Measurements from ENCODE around the gene SRRM3. TPM values are rescaled to one million over a fixed set of nuclear protein-coding genes. Genes with fewer than 3 reads are reported as not detected.

Gene SRRM3
- total RNA-seq, 1 experiment from 2014 or later, result 12.7 TPM

DNA sequence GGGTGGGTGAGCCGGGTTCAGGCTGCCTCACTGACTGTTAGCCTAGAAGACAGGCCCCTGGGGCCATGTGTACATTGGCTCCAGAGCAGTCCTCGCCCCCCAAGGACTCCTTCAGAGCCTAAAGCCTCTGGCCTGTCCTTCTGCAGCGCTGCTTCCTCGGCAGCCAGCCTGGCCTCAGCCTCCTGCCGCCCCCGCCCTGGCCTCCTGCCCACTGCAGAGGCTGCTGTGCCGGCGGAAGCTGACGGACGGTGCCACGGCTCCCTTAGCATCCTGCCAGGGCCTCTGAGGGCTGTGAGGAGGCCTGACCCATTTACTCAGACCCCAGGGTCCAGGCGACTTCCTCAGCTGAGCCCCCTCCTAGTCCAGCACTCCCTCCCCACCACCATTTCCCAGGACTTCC lies 4.9 kb downstream of the SRRM3 start:
- Histone ChIP-seq H3K79me2 (ENCODE audit: insufficient read depth, low read length) (no peaks in the 10 kb centered on the region), H3K27me3 (ENCODE audit: insufficient read depth, low read length) (peaks cover 33% of the 10 kb centered on the region), H4K20me1 (ENCODE audit: insufficient read depth) (no peaks in the 10 kb centered on the region), H3K9me3 (ENCODE audit: control insufficient read depth in 1 of 2, insufficient read depth in 1 of 2, low read depth in 1 of 2, low read length in 2 of 2) (no peaks in the 10 kb centered on the region), H3K9ac (ENCODE audit: low read length) (no peak overlapping the region), H3K27ac (ENCODE audit: low read depth, low read length) (no peak overlapping the region), H3K36me3 (ENCODE audit: control insufficient read depth in 1 of 2, insufficient read depth in 2 of 2, low read length in 2 of 2) (no peaks in the 10 kb centered on the region), H3K4me3 (replicated peaks in 1 of 2; ENCODE audit: low read depth in 1 of 2, low read length in 2 of 2) (no peak overlapping the region), H2AFZ (ENCODE audit: low read depth, low read length, poor library complexity, severe bottlenecking) (no peak overlapping the region), H3K4me1 (ENCODE audit: control insufficient read depth in 1 of 2, insufficient read depth in 2 of 2, low read length in 2 of 2) (peaks cover 2 to 5% of the 10 kb centered on the region in 2 experiments; a peak in 1 of 4 replicates), H3K9me2 (ENCODE audit: insufficient read depth) (no peaks in the 10 kb centered on the region), H3K4me2 (ENCODE audit: low read length) (peak overlapping the region; percentile 3; the same call in 1 of the 2 replicates)
- no peak for ATAC-seq
- TF ChIP-seq EGR1 (IDR thresholded peaks at IDR 0.05; ENCODE audit: low read depth) (peak; percentile 47; the same call in 1 of the 2 replicates), ZFX (IDR thresholded peaks at IDR 0.05) (no peak)
- no TSS peak for BruUV-seq (replicated peaks)
- intact Hi-C loops (cut with micrococcal nuclease), result no loop called here
- POLR2A ChIA-PET, result no interaction called here
- DNase-seq (ENCODE audit: low read depth, low spot score), result no peak
- RAD21 ChIA-PET (ENCODE audit: low non-redundant PET in 1 of 2, low total read pairs in 2 of 2, uncharacterized antibody in 2 of 2, unreplicated experiment in 2 of 2), result no interaction called here
- CTCF ChIA-PET, result no interaction called here

DNA sequence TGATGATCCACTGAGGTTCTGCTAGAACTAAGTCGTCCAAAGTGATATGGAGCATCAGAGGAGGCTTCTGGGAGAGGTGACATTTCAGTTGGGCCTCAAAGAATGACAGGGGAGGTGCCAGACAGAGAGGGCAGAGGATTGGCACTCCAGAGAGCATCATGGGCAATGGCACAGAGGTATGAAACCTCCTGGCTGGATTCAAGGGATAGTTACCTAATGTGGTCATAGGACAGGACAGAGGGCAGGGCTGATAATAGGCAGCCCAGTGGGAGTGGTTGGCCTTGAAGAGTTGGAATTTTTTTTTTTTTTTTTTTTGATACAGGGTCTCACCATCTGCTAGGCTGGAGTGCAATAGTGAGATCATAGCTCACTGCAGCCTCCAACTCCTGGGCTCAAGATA lies 7.6 kb downstream of the SRRM3 start:
- no peaks in the 10 kb centered on the region for H3K9me3 ChIP-seq (ENCODE audit: control insufficient read depth in 1 of 2, insufficient read depth in 1 of 2, low read depth in 1 of 2, low read length in 2 of 2)
- peaks cover 2 to 5% of the 10 kb centered on the region in 2 experiments; a peak in 1 of 4 replicates for H3K4me1 ChIP-seq (ENCODE audit: control insufficient read depth in 1 of 2, insufficient read depth in 2 of 2, low read length in 2 of 2)
- POLR2A ChIA-PET, result no interaction called here
- no peaks in the 10 kb centered on the region for H3K9me2 ChIP-seq (ENCODE audit: insufficient read depth)
- no peak overlapping the region for H3K4me3 ChIP-seq (replicated peaks in 1 of 2; ENCODE audit: low read depth in 1 of 2, low read length in 2 of 2)
- BruUV-seq (replicated peaks), result no TSS peak
- CTCF ChIA-PET, result no interaction called here
- no peak for DNase-seq (ENCODE audit: low read depth, low spot score)
- no peak overlapping the region for H3K9ac ChIP-seq (ENCODE audit: low read length)
- no peaks in the 10 kb centered on the region for H3K79me2 ChIP-seq (ENCODE audit: insufficient read depth, low read length)
- peaks cover 31% of the 10 kb centered on the region for H3K27me3 ChIP-seq (ENCODE audit: insufficient read depth, low read length)
- ATAC-seq, result no peak
- RAD21 ChIA-PET (ENCODE audit: low non-redundant PET in 1 of 2, low total read pairs in 2 of 2, uncharacterized antibody in 2 of 2, unreplicated experiment in 2 of 2), result no interaction called here
- H2AFZ ChIP-seq (ENCODE audit: low read depth, low read length, poor library complexity, severe bottlenecking), result no peak overlapping the region
- no peaks in the 10 kb centered on the region for H4K20me1 ChIP-seq (ENCODE audit: insufficient read depth)
- no peaks in the 10 kb centered on the region for H3K36me3 ChIP-seq (ENCODE audit: control insufficient read depth in 1 of 2, insufficient read depth in 2 of 2, low read length in 2 of 2)
- H3K27ac ChIP-seq (ENCODE audit: low read depth, low read length), result no peak overlapping the region
- no peak overlapping the region for H3K4me2 ChIP-seq (ENCODE audit: low read length)
- intact Hi-C loops (cut with micrococcal nuclease), result no loop called here
- no peak for TF ChIP-seq POLR2AphosphoS5 (IDR thresholded peaks at IDR 0.05; ENCODE audit: low read depth, low read length)
- no peak for TF ChIP-seq EZH2 (IDR thresholded peaks at IDR 0.05)
- TF ChIP-seq EZH2phosphoT487 (IDR thresholded peaks at IDR 0.05; ENCODE audit: borderline replicate concordance), result no peak
- TF ChIP-seq POLR2A (IDR thresholded peaks at IDR 0.05; ENCODE audit: borderline replicate concordance, extremely low read depth, insufficient read depth, insufficient read length), result no peak
- TF ChIP-seq EGR1 (IDR thresholded peaks at IDR 0.05; ENCODE audit: low read depth), result no peak
- TF ChIP-seq, protein P1, sequence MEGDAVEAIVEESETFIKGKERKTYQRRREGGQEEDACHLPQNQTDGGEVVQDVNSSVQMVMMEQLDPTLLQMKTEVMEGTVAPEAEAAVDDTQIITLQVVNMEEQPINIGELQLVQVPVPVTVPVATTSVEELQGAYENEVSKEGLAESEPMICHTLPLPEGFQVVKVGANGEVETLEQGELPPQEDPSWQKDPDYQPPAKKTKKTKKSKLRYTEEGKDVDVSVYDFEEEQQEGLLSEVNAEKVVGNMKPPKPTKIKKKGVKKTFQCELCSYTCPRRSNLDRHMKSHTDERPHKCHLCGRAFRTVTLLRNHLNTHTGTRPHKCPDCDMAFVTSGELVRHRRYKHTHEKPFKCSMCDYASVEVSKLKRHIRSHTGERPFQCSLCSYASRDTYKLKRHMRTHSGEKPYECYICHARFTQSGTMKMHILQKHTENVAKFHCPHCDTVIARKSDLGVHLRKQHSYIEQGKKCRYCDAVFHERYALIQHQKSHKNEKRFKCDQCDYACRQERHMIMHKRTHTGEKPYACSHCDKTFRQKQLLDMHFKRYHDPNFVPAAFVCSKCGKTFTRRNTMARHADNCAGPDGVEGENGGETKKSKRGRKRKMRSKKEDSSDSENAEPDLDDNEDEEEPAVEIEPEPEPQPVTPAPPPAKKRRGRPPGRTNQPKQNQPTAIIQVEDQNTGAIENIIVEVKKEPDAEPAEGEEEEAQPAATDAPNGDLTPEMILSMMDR (IDR thresholded peaks at IDR 0.05 in 2 of 3, conservative IDR thresholded peaks at IDR 0.05 in 1 of 3; ENCODE audit: borderline replicate concordance in 1 of 3, insufficient read depth in 1 of 3, low read depth in 2 of 3, low read length in 2 of 3), result no peak
- TF ChIP-seq ELF1 (IDR thresholded peaks at IDR 0.05; ENCODE audit: borderline replicate concordance, low read depth), result no peak
- no peak for TF ChIP-seq SIN3A (IDR thresholded peaks at IDR 0.05; ENCODE audit: low read depth)
- TF ChIP-seq FOSL1 (IDR thresholded peaks at IDR 0.05; ENCODE audit: low read depth), result no peak
- no peak for TF ChIP-seq ZNF274 (IDR thresholded peaks at IDR 0.05; ENCODE audit: low read depth, low read length)
- TF ChIP-seq, protein P2, sequence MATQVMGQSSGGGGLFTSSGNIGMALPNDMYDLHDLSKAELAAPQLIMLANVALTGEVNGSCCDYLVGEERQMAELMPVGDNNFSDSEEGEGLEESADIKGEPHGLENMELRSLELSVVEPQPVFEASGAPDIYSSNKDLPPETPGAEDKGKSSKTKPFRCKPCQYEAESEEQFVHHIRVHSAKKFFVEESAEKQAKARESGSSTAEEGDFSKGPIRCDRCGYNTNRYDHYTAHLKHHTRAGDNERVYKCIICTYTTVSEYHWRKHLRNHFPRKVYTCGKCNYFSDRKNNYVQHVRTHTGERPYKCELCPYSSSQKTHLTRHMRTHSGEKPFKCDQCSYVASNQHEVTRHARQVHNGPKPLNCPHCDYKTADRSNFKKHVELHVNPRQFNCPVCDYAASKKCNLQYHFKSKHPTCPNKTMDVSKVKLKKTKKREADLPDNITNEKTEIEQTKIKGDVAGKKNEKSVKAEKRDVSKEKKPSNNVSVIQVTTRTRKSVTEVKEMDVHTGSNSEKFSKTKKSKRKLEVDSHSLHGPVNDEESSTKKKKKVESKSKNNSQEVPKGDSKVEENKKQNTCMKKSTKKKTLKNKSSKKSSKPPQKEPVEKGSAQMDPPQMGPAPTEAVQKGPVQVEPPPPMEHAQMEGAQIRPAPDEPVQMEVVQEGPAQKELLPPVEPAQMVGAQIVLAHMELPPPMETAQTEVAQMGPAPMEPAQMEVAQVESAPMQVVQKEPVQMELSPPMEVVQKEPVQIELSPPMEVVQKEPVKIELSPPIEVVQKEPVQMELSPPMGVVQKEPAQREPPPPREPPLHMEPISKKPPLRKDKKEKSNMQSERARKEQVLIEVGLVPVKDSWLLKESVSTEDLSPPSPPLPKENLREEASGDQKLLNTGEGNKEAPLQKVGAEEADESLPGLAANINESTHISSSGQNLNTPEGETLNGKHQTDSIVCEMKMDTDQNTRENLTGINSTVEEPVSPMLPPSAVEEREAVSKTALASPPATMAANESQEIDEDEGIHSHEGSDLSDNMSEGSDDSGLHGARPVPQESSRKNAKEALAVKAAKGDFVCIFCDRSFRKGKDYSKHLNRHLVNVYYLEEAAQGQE (IDR thresholded peaks at IDR 0.05; ENCODE audit: low read depth), result no peak
- TF ChIP-seq YY1 (IDR thresholded peaks at IDR 0.05; ENCODE audit: extremely low read depth, insufficient replicate concordance, low read depth, low read length), result no peak

Measured in HCT116 (cell line).